MM.1S (cell line): ENCODE results near the gene P2RX6.

Experiments
- DNase-seq: peaks from one replicate; pipeline ENCODE4 v3.0.0-alpha.2; 2015
- H2AFZ ChIP-seq: fragments of 300-600 bp; sonication (generic); 2 replicates; pipeline ENCODE4 v1.6.0; 2016; ENCODE audit warnings: antibody characterized with exemption, low read length
- H3F3A ChIP-seq: fragments of 300-600 bp; sonication (generic); 2 replicates; pipeline ENCODE4 v1.6.1; 2016; ENCODE audit warnings: mild to moderate bottlenecking, antibody characterized with exemption, low read length, moderate library complexity, mixed read lengths; ENCODE audit not compliant: insufficient read depth
- H3K27ac ChIP-seq: fragments of 300-600 bp; sonication (generic); 2 replicates; pipeline ENCODE4 v1.5.1; 2016; ENCODE audit warnings: mild to moderate bottlenecking, low read length
- H3K27me3 ChIP-seq: fragments of 300-600 bp; sonication (generic); replicated peaks from 2 replicates; pipeline ENCODE4 v1.6.0; 2016; ENCODE audit warnings: low read length; ENCODE audit not compliant: insufficient read depth
- H3K36me3 ChIP-seq: fragments of 300-600 bp; sonication (generic); replicated peaks from 2 replicates; pipeline ENCODE4 v1.6.1; 2016; ENCODE audit warnings: mild to moderate bottlenecking, low read length, mixed read lengths; ENCODE audit not compliant: insufficient read depth
- H3K4me1 ChIP-seq: fragments of 300-600 bp; sonication (generic); 2 replicates; pipeline ENCODE4 v1.6.1; 2016; ENCODE audit warnings: low read length, mixed read lengths
- H3K4me2 ChIP-seq: fragments of 300-600 bp; sonication (generic); 2 replicates; pipeline ENCODE4 v1.6.0; 2016; ENCODE audit warnings: low read depth, low read length
- H3K4me3 ChIP-seq: fragments of 300-600 bp; sonication (generic); 2 replicates; pipeline ENCODE4 v1.5.1; 2016; ENCODE audit warnings: low read length, mixed read lengths
- H3K79me2 ChIP-seq: fragments of 300-600 bp; sonication (generic); 2 replicates; pipeline ENCODE4 v1.6.1; 2016; ENCODE audit warnings: mixed run types, low read length, mixed read lengths
- H3K9ac ChIP-seq: fragments of 300-600 bp; sonication (generic); 2 replicates; pipeline ENCODE4 v1.6.1; 2016; ENCODE audit warnings: low read length, mixed read lengths
- H3K9me2 ChIP-seq: fragments of 300-600 bp; sonication (generic); replicated peaks from 2 replicates; pipeline ENCODE4 v1.6.1; 2016; ENCODE audit warnings: mild to moderate bottlenecking, low read length, mixed read lengths; ENCODE audit not compliant: insufficient read depth
- H3K9me3 ChIP-seq: fragments of 300-600 bp; sonication (generic); replicated peaks from 2 replicates; pipeline ENCODE4 v1.6.1; 2016; ENCODE audit warnings: mild to moderate bottlenecking, low read length, mixed read lengths; ENCODE audit not compliant: insufficient read depth
- H4K20me1 ChIP-seq: fragments of 300-600 bp; sonication (generic); 2 replicates; pipeline ENCODE4 v1.6.1; 2016; ENCODE audit warnings: mild to moderate bottlenecking, low read length, moderate library complexity, mixed read lengths; ENCODE audit not compliant: insufficient read depth
- CTCF ChIP-seq: fragments of 300-600 bp; sonication (generic); IDR thresholded peaks from 2 replicates; pipeline ENCODE4 v1.5.1; 2016; ENCODE audit warnings: antibody characterized with exemption, low read length, mixed read lengths
- EZH2 ChIP-seq: fragments of 300-600 bp; sonication (generic); optimal IDR thresholded peaks from 2 replicates; pipeline ENCODE3; 2017; ENCODE audit warnings: low read depth, mild to moderate bottlenecking, antibody characterized with exemption, low read length, mixed read lengths
- EZH2phosphoT487 ChIP-seq: fragments of 300-600 bp; sonication (generic); IDR thresholded peaks from 2 replicates; pipeline ENCODE4 v1.6.1; 2018; ENCODE audit warnings: antibody characterized with exemption, low read length

P2RX6 gene

GRCh38 chr22:20985720-20986119 lies 29.2 kb upstream of the P2RX6 start:
- Histone ChIP-seq H3K9ac (no peak overlapping the region), H3K36me3 (no peaks in the 10 kb centered on the region), H4K20me1 (no peaks in the 10 kb centered on the region), H3K9me3 (no peaks in the 10 kb centered on the region), H3K4me1 (peaks cover 13% of the 10 kb centered on the region; the same call in 1 of the 2 replicates), H3K9me2 (no peaks in the 10 kb centered on the region), H3F3A (no peaks in the 10 kb centered on the region), H3K79me2 (peaks cover 17% of the 10 kb centered on the region), H3K27me3 (no peaks in the 10 kb centered on the region), H2AFZ (no peak overlapping the region), H3K4me2 (no peak overlapping the region), H3K27ac (no peak overlapping the region), H3K4me3 (no peak overlapping the region)
- TF ChIP-seq EZH2 (no peak), EZH2phosphoT487 (no peak), CTCF (no peak)
- no peak for DNase-seq

GRCh38 chr22:20986365-20986764 lies 28.6 kb upstream of the P2RX6 start:
- H3K4me2 ChIP-seq: no peak overlapping the region
- TF ChIP-seq EZH2 (no peak), CTCF (no peak), EZH2phosphoT487 (no peak)
- H3K4me1 ChIP-seq: peaks cover 9% of the 10 kb centered on the region; the same call in 1 of the 2 replicates
- H3K27ac ChIP-seq: no peak overlapping the region
- H3K9ac ChIP-seq: no peak overlapping the region
- no peaks in the 10 kb centered on the region for H3K27me3 ChIP-seq
- no peak overlapping the region for H2AFZ ChIP-seq
- no peaks in the 10 kb centered on the region for H3K36me3 ChIP-seq
- no peaks in the 10 kb centered on the region for H3F3A ChIP-seq
- no peaks in the 10 kb centered on the region for H3K9me3 ChIP-seq
- no peak for DNase-seq
- peaks cover 17% of the 10 kb centered on the region for H3K79me2 ChIP-seq
- no peaks in the 10 kb centered on the region for H3K9me2 ChIP-seq
- no peak overlapping the region for H3K4me3 ChIP-seq
- no peaks in the 10 kb centered on the region for H4K20me1 ChIP-seq

GRCh38 chr22:20987375-20987774 lies 27.6 kb upstream of the P2RX6 start:
- Histone ChIP-seq H3K4me1 (0 out of 2 replicates have a peak, but pooled peaks cover 7% of the 10 kb centered on the region), H3K36me3 (no peaks in the 10 kb centered on the region), H2AFZ (no peak overlapping the region), H3K4me2 (no peak overlapping the region), H3K27me3 (no peaks in the 10 kb centered on the region), H3K9ac (no peak overlapping the region), H4K20me1 (no peaks in the 10 kb centered on the region), H3K4me3 (no peak overlapping the region), H3K79me2 (peaks cover 15% of the 10 kb centered on the region), H3K27ac (no peak overlapping the region), H3K9me3 (no peaks in the 10 kb centered on the region), H3F3A (no peaks in the 10 kb centered on the region), H3K9me2 (no peaks in the 10 kb centered on the region)
- TF ChIP-seq EZH2phosphoT487: no peak
- TF ChIP-seq CTCF: no peak
- TF ChIP-seq EZH2: no peak
- no peak for DNase-seq
